NK-92 (cell line): ENCODE results near the gene IRGQ.
A peak's percentile ranks its signal among the peaks of the same experiment; 100 is the strongest.
"Not testable (repeated sequence)": the region's sequence is repeated elsewhere in the genome, so short reads cannot be mapped to it uniquely, and the experiment has no call there.

Source experiments
- DNase-seq: peaks from one replicate; lab custom pipeline; 2025; ENCODE audit not compliant: unreplicated experiment; lab: John Stamatoyannopoulos, UW

IRGQ gene, protein sequence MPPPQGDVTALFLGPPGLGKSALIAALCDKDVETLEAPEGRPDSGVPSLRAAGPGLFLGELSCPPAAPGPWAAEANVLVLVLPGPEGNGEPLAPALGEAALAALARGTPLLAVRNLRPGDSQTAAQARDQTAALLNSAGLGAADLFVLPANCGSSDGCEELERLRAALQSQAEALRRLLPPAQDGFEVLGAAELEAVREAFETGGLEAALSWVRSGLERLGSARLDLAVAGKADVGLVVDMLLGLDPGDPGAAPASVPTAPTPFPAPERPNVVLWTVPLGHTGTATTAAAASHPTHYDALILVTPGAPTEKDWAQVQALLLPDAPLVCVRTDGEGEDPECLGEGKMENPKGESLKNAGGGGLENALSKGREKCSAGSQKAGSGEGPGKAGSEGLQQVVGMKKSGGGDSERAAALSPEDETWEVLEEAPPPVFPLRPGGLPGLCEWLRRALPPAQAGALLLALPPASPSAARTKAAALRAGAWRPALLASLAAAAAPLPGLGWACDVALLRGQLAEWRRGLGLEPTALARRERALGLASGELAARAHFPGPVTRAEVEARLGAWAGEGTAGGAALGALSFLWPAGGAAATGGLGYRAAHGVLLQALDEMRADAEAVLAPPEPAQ

GRCh38 chr19:43595999-43596841, at the start of gene IRGQ, which contains the start of gene ZNF576:
IRGQ (minus strand) TSS chr19:43596134; CDS start chr19:43595338, 796 bp downstream.
ZNF576 (plus strand) TSS chr19:43596595; CDS start chr19:43597109, 514 bp downstream.
- DNase-seq: peak; percentile 98

GRCh38 chr19:43644181-43644580, 48.2 kb upstream of the IRGQ start:
- DNase-seq: no peak

GRCh38 chr19:43643326-43643725, 47.4 kb upstream of the IRGQ start:
- DNase-seq: no peak

DNA sequence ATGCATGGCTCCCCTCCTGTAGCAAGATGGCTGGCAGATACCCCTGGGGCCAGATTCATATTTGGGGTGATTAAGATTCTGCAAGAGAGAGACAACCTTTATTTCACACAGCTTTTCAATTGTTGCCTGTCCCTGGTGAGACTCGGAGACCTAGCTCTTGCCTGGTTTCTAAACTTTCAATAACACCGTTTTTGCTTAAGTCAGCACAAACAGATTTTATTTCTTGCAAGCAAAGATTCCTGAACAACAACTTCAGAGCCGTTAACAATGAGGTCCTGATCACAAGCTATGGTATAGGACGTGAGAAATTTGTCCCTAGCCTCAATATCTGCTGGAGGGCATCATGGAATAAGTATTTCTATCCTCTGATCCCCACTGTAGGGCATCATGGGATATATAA, 46.6 kb upstream of the IRGQ start:
- no peak for DNase-seq

GRCh38 chr19:43641333-43641732, 45.4 kb upstream of the IRGQ start:
- DNase-seq: no peak

- DNase-seq: no peak
These were observed 44.5 kb upstream of the IRGQ start for GRCh38 chr19:43640424-43640757.

DNA sequence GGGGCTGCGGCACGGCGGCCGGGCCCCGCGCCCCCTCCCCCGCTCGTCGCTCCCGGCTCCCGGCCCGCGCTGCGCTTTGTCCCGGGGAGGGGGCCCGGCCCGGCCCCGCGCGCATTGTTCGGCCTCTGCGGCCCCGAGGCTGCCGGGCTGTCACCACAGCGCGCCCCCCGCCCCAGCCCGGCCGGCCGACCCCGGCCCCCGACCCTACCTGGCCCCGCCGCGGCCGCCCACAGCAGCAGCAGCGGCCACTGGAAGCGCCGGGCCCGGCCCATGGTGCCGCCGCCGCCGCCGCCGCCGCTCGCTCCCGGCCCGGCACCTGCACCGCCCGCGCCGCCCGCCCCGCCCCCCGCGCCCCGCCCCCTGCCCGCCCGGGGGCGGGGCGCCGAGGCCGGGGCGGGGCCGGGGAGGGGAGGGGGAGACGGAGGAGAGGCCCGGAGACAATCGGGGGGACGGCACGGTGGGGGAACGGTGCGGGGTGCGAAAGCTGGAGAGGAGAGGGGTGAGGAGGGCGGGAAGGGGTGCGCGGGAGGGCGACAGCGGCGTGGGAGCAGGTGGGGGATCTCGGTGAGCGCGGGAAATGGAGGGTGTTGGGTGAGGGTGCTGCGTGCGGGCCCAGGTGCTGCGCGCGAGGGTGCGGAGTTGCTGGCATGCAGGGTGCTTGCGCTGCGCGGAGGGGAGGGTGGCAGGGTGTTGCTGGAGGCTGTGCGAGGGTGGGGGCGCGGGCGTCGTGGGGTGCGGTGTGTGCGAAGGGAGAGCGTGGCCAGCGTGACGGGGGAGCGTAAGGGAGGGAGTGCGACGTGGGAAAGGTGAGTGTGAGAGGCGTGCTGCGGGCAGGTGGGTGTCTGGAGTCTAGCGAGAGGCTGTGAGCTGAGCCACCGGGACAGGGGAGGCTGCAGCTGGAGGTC, 43.8 kb upstream of the IRGQ start, which contains the start of gene CADM4:
Gene CADM4, minus strand, starts transcription at position 332 of the 905 bp plus-strand sequence. Its CDS starts 60 bp downstream, at position 272.
- DNase-seq: no peak

GRCh38 chr19:43638995-43639518, 43.1 kb upstream of the IRGQ start:
- no peak for DNase-seq

DNA sequence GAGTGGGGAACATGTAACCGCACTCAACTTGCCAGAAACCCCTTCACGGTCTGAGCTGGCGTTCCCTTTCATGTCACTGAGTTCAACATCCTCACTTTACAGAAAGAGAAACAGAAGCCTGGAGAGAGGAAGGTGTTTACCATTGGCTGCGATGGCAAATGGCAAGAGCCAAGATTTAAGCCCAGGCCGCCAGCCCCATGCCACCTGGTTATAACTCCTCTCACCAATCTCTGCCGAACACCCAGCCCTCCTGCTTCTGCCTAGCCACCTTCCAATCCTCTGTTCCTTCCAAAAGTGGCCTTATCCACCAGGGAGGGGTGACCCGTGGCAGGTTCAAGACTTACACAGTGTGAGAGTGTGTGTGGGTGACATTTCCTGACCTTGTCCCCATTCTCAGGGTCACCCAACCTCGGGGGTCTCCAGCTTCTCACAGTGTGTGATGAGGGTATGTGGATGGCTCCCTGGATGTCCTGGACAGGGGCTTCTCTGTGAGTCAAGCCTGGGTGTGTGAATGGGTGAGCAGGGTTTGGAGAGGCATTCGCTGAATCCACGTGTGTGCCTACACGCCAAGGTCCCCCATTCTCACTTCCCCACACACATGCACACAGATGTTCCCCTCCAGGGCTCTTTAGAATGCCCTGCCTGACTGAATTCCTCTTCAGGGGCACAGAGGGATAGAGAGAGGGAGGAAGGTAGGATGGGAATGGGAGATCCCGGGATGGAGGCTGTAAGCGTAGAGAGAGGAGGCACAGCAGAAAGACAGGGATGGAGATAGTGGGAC, 42.5 kb upstream of the IRGQ start:
- DNase-seq: no peak

- DNase-seq: no peak
These were observed 40.3 kb upstream of the IRGQ start for GRCh38 chr19:43636121-43636683.

DNA sequence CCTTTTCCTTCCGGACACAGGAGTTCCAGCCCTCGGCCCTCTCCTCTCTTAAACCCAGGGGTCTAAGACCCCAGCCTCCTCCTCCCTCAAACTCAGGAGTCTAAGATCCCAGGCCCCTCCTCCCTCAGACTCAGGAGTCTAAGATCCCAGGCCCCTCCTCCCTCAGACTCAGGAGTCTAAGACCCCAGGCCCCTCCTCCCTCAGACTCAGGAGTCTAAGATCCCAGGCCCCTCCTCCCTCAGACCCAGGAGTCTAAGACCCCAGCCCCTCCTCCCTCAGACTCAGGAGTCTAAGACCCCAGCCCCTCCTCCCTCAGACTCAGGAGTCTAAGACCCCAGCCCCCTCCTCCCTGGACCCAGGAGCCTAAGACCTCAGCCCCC, 39.6 kb upstream of the IRGQ start:
- not testable (repeated sequence) for DNase-seq

DNA sequence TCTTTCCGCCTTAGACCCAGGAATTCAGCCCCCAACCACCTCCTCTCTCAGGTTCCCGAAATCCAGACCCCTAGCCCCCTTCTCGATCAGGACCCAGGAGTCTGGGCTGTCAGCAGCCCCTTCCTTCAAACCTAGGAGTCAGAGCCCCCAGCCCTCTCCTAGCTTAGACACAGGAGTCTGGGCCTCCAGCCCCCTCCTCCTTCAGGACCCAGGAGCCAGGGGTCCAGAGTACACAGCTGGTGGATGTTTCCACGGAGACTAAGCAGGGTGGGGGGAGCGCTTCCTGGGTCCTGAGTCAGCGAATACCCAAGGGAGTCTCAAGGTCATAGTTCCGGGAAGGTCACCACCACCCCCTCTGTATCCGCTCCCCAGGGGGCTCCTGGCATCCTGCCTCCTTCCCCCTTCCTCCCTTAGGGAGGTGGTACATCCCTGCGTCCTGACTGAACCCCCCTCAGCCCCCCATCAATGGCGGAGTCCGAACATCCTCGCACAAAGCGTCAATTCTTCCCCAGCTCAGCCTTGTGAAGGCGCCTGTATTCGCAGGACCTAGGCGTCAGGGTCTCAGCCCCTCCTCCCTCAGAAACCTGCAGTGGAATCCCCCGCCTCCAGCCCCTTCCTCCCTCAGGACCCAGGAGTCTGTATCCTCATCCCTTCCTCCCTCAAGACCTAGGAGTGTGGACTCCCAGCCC, 39.1 kb upstream of the IRGQ start:
- DNase-seq: no peak

- no peak for DNase-seq
These were observed 38.6 kb upstream of the IRGQ start for GRCh38 chr19:43634506-43634871.

DNA sequence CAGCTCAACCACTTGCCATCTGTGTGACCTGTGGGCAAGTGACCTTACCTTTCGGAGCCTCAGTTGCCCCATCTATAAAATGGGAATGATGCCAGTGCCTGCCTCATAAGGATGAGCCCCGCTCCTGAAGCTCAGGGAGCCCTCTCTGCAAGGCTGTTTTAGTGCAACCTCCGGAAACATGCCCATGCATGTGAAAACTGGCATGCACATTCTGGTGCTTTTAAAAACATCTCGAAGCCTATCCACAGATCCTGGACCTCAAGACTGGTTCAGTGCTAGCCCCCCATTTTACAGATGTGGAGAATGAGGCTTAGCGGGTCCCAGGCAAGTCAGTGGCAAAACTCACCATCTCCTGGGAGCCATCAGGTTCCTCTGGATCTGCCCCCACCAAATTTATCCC, 38.1 kb upstream of the IRGQ start:
- no peak for DNase-seq

GRCh38 chr19:43633520-43633919, 37.6 kb upstream of the IRGQ start:
- no peak for DNase-seq

DNA sequence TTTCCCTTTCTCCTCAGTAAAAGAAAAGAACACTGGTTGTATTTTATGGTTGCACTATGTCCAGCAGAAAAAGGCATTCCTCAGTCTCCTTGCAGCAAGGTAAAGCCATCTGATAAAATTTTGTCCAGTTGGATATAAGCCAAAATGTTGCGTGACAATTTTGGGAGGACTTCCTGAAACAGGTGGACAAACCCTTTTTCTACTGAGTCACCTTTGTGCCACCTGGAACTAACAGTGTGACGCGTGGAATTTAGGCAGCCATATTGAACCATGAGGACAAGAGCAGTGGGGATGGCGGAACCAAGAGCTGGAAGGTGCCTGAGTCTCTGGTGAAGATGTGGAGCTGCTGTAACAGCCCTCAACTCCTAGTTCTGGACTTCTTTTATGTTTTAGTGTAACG, 35.6 kb upstream of the IRGQ start:
- DNase-seq: no peak

DNA sequence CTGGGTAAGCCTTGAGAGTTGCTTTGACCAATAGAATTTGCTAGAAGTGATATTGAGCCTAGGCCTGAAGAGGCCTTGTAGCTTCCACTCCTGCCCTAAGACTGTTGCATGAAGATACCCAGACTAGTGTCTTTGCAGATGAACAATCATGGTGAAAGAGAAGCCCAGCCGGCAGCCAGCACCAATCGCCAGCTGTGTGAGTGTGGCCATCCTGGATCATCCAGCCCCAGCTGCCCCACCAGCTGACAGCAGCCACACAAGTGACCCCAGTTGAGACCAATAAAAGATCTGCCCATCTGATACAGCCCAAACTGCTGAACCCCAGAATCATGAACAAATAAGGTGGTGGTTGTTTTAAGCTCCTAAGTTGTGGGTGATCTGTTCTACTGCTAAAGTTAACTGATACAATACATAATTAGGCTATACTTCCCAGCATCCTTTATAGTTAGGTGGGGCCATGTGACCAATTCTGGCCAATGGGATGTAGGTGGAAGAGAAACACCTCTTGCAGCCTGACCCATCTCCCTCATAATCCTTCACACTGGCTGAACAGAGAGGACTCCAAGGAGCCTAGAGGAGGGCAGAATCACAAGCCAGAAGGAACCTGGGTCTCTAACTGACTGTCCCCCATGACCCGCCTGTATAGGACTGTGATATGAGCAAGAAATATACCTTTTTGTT, 32.9 kb upstream of the IRGQ start:
- no peak for DNase-seq

DNA sequence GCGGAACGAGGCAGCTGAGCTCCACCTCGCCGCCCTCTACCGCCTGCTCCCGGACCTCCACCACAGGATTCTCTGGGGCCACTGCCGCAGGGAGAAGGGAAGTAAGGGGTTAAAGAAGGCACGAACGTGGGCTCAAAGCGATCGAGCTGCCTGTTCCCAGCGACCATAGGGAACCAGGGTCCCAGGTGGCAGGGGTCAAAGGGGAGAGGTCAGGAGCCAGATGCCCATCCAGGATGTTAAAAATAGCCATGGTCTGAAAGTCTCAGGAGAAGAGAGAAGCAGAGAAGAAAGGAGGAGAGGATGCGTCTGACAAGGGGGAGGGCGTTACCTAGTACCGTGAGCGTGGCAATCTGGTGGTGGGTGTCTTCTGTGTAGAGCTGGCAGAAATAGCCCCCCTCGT, 30.9 kb upstream of the IRGQ start:
- DNase-seq: no peak
